HepG2 (cell line): ENCODE data around the gene PKLR. TPM values are rescaled to one million over a fixed set of nuclear protein-coding genes. Genes with fewer than 3 reads are reported as not detected.

ENCODE experiments used
- ATF7-NPFF ChIP-seq: sonication (generic); formaldehyde crosslinking; IDR thresholded peaks from 2 replicates; pipeline ENCODE4 v1.8.1; 2023; ENCODE audit warnings: mild to moderate bottlenecking, low read depth, missing genetic modification reagents, moderate library complexity
- CEBPB ChIP-seq: IDR thresholded peaks from 2 replicates; pipeline ENCODE4 v1.6.1; 2011; ENCODE audit warnings: low read depth, low read length, improper control_type of control experiment, borderline replicate concordance
- CHCHD3 ChIP-seq: sonication (generic); formaldehyde crosslinking; IDR thresholded peaks from 2 replicates; pipeline ENCODE4 v1.8.0; 2022; ENCODE audit warnings: mild to moderate bottlenecking, missing genetic modification reagents, moderate library complexity
- ELK4 ChIP-seq: sonication (generic); formaldehyde crosslinking; IDR thresholded peaks from 2 replicates; pipeline ENCODE4 v1.9.0; 2021; ENCODE audit warnings: missing genetic modification reagents, borderline replicate concordance
- IKZF4 ChIP-seq: sonication (generic); formaldehyde crosslinking; IDR thresholded peaks from 2 replicates; pipeline ENCODE4 v1.5.1; 2020; ENCODE audit warnings: borderline replicate concordance, mild to moderate bottlenecking, low read depth, missing genetic modification reagents; ENCODE audit errors: not compliant biosample characterization
- MTA3 ChIP-seq: sonication (generic); formaldehyde crosslinking; IDR thresholded peaks from 2 replicates; pipeline ENCODE4 v1.4.0; 2020; ENCODE audit warnings: missing genetic modification reagents
- PBX3 ChIP-seq: sonication (generic); formaldehyde crosslinking; IDR thresholded peaks from 2 replicates; pipeline ENCODE4 v1.8.1; 2023; ENCODE audit warnings: missing genetic modification reagents, inconsistent platforms, borderline replicate concordance
- RBM39 ChIP-seq: fragments of 200-400 bp; formaldehyde crosslinking; IDR thresholded peaks from one replicate; pipeline ENCODE4 v1.6.1; 2018; ENCODE audit warnings: antibody characterized with exemption, mild to moderate bottlenecking, low read depth, low read length; ENCODE audit not compliant: poor library complexity, severe bottlenecking
- ZBTB14 ChIP-seq: sonication (generic); formaldehyde crosslinking; IDR thresholded peaks from 2 replicates; pipeline ENCODE4 v1.4.0; 2020; ENCODE audit warnings: missing genetic modification reagents
- ZBTB37 ChIP-seq: sonication (generic); formaldehyde crosslinking; IDR thresholded peaks from 2 replicates; pipeline ENCODE4 v1.4.0; 2020; ENCODE audit warnings: mild to moderate bottlenecking, missing genetic modification reagents
- ZFP90 ChIP-seq: sonication (generic); formaldehyde crosslinking; IDR thresholded peaks from 2 replicates; pipeline ENCODE4 v1.8.0; 2022; ENCODE audit warnings: missing genetic modification reagents, mild to moderate bottlenecking, inconsistent platforms, borderline replicate concordance
- ZFYVE20 ChIP-seq: sonication (generic); formaldehyde crosslinking; IDR thresholded peaks from 2 replicates; pipeline ENCODE4 v1.8.0; 2023; ENCODE audit warnings: low read depth, mild to moderate bottlenecking, moderate library complexity, missing genetic modification reagents, borderline replicate concordance
- ZNF136 ChIP-seq: sonication (generic); formaldehyde crosslinking; IDR thresholded peaks from 2 replicates; pipeline ENCODE4 v1.8.1; 2022; ENCODE audit warnings: low read depth, mild to moderate bottlenecking, moderate library complexity, missing genetic modification reagents
- ZNF17 ChIP-seq: sonication (generic); formaldehyde crosslinking; IDR thresholded peaks from 2 replicates; pipeline ENCODE4 v1.5.0; 2020; ENCODE audit warnings: mild to moderate bottlenecking, missing genetic modification reagents
- ZNF549 ChIP-seq: sonication (generic); formaldehyde crosslinking; IDR thresholded peaks from 2 replicates; pipeline ENCODE4 v1.5.0; 2020; ENCODE audit warnings: missing genetic modification reagents
- ZNF713 ChIP-seq: sonication (generic); formaldehyde crosslinking; IDR thresholded peaks from 2 replicates; pipeline ENCODE4 v1.4.0; 2020; ENCODE audit warnings: mild to moderate bottlenecking, missing genetic modification reagents
- ZNF747 ChIP-seq: sonication (generic); formaldehyde crosslinking; IDR thresholded peaks from 2 replicates; pipeline ENCODE4 v1.8.1; 2023; ENCODE audit warnings: missing genetic modification reagents, mild to moderate bottlenecking, borderline replicate concordance
- ZNF792 ChIP-seq: IDR thresholded peaks from 2 replicates; pipeline ENCODE4 v1.6.1; 2016
- ZNF816 ChIP-seq: sonication (generic); formaldehyde crosslinking; IDR thresholded peaks from 2 replicates; pipeline ENCODE4 v1.8.0; 2022; ENCODE audit warnings: missing genetic modification reagents, mild to moderate bottlenecking, borderline replicate concordance
- ZNF883 ChIP-seq: sonication (generic); formaldehyde crosslinking; IDR thresholded peaks from 2 replicates; pipeline ENCODE4 v1.5.1; 2020; ENCODE audit warnings: mild to moderate bottlenecking, missing genetic modification reagents; ENCODE audit errors: not compliant biosample characterization
- polyA plus RNA-seq, 8 experiments: library from polyadenylated mRNA; depleted of rRNA in 3 of 8; stranded (reverse) in 7 of 8; unstranded in 1 of 8; fragments of >200 nt; fragmentation: Illumina TruSeq in 4 of 8; extraction: Trizol in 4 of 8; gene quantifications; 2 replicates each; pipeline versions ENCODE4 v1.2.1 to v1.2.3, GENCODE V29; 2011 to 2016; ENCODE audit warnings: low read depth in 4 of 8, missing spikeins in 1 of 8, mixed read lengths in 1 of 8; ENCODE audit not compliant: insufficient read depth in 1 of 8
- total RNA-seq, 5 experiments: library from RNA; depleted of rRNA; stranded (reverse); fragments of >200 nt; fragmentation: Illumina TruSeq; extraction: Trizol; gene quantifications; 2 replicates each; pipeline ENCODE4 v1.2.3, GENCODE V29; 2016; ENCODE audit warnings: low read depth in 1 of 5
- TF ChIP-seq, protein P1 (sequence below): sonication (generic); formaldehyde crosslinking; IDR thresholded peaks from 2 replicates; pipeline ENCODE4 v1.5.0; 2020; ENCODE audit warnings: missing genetic modification reagents, mild to moderate bottlenecking, borderline replicate concordance
- TF ChIP-seq, protein P2 (sequence below): sonication (generic); formaldehyde crosslinking; IDR thresholded peaks from 2 replicates; pipeline ENCODE4 v1.5.0; 2020; ENCODE audit warnings: missing genetic modification reagents, mild to moderate bottlenecking, borderline replicate concordance

Gene PKLR
- total and polyA plus RNA-seq, 2 of the 13 experiments (the other 11 are each of a cell fraction or from before 2014, with no cell fraction given): 10.3 to 29.3 TPM

GRCh38 chr1:155300553-155301329, 497 bp downstream of the PKLR start (continued):
- TF ChIP-seq, protein P1, sequence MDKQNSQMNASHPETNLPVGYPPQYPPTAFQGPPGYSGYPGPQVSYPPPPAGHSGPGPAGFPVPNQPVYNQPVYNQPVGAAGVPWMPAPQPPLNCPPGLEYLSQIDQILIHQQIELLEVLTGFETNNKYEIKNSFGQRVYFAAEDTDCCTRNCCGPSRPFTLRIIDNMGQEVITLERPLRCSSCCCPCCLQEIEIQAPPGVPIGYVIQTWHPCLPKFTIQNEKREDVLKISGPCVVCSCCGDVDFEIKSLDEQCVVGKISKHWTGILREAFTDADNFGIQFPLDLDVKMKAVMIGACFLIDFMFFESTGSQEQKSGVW: no peak
- no peak for TF ChIP-seq ZNF713 (CRISPR knock-in tag)
- peak; percentile 83; the same call in 1 of the 2 replicates for TF ChIP-seq ZNF747 (CRISPR knock-in tag)
- peak; percentile 57 for TF ChIP-seq ATF7-NPFF (CRISPR knock-in tag)
- TF ChIP-seq CHCHD3 (CRISPR knock-in tag): no peak
- TF ChIP-seq ZNF792: peak; percentile 93
- TF ChIP-seq, protein P2, sequence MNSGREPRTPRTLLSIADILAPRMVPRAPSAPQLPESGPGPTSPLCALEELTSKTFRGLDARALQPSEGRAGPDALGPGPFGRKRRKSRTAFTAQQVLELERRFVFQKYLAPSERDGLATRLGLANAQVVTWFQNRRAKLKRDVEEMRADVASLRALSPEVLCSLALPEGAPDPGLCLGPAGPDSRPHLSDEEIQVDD (CRISPR knock-in tag): peak; percentile 89; the same call in 1 of the 2 replicates
- TF ChIP-seq ZNF549 (CRISPR knock-in tag): no peak
- TF ChIP-seq ZNF883 (CRISPR knock-in tag): peak; percentile 93
- TF ChIP-seq RBM39: peak; percentile 68
- TF ChIP-seq ZBTB37 (CRISPR knock-in tag): 0 out of 2 replicates have a peak, but pooled peaks have one; percentile 54
- TF ChIP-seq PBX3 (CRISPR knock-in tag): no peak
- no peak for TF ChIP-seq CEBPB
- no peak for TF ChIP-seq ZNF17 (CRISPR knock-in tag)
- no peak for TF ChIP-seq ELK4 (CRISPR knock-in tag)
- peak; percentile 89 for TF ChIP-seq ZNF136 (CRISPR knock-in tag)
- peak; percentile 89 for TF ChIP-seq ZNF816 (CRISPR knock-in tag)
- no peak for TF ChIP-seq ZFYVE20
- TF ChIP-seq MTA3 (CRISPR knock-in tag): no peak
- TF ChIP-seq ZBTB14 (CRISPR knock-in tag): no peak
- TF ChIP-seq IKZF4 (CRISPR knock-in tag): peak; percentile 84
- no peak; the same call in none of the 2 replicates for TF ChIP-seq ZFP90
